Measurements from ENCODE around the gene SHROOM2.

The SHROOM2 gene

GRCh38 chrX:9980401-9980800 is 194.2 kb downstream of the SHROOM2 start:
- Histone ChIP-seq H3K4me3 (no peak overlapping the region), H3K27ac (peak overlapping the region in 2 of 21 experiments; percentile 55 to 61)

- H3K4me3 ChIP-seq = no peak overlapping the region
- peak overlapping the region in 7 of 21 experiments; percentile 1 to 62 (median 34) for H3K27ac ChIP-seq
Observed at GRCh38 chrX:9980927-9981326, 194.7 kb downstream of the SHROOM2 start.

GRCh38 chrX:9983441-9983840 is 197.2 kb downstream of the SHROOM2 start:
- Histone ChIP-seq H3K4me3 (no peak overlapping the region), H3K27ac (peak overlapping the region in 1 of 21 experiments; percentile 50)

- no peak overlapping the region for H3K4me3 ChIP-seq
- no peak overlapping the region for H3K27ac ChIP-seq
Observed at GRCh38 chrX:9983846-9984245, 197.6 kb downstream of the SHROOM2 start.

- H3K27ac ChIP-seq = no peak overlapping the region
- no peak overlapping the region for H3K4me3 ChIP-seq
Observed at GRCh38 chrX:9988762-9989161, 202.5 kb downstream of the SHROOM2 start.

- Histone ChIP-seq H3K4me3 (no peak overlapping the region), H3K27ac (no peak overlapping the region)
Observed at GRCh38 chrX:9992061-9992460, 205.8 kb downstream of the SHROOM2 start.

GRCh38 chrX:9992724-9993123 is 206.5 kb downstream of the SHROOM2 start:
- Histone ChIP-seq H3K4me3 (no peak overlapping the region), H3K27ac (no peak overlapping the region)

DNA sequence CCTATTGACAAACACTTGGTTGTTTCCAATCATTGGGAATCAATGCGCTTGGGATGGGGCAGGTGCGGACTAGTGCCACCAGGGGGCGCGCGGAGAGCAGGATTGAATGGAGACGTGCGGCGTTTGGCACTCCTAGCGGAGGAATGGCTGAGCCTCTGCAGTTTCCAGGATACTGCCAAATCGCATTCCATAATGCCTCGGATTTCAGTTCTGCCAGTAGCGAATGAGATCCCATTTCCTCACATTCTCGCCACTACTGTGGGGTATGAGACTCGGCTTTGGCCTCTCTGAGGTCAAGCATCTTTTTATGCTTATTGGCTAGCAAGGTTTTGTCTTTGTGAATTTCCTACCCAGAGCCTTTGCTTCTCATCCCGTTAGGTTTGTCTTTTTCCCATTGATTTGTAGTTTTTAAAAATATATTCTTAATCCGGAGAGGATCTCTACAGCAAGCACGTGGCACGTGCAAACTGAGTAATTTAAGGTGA is 209.7 kb downstream of the SHROOM2 start:
- no peak overlapping the region for H3K4me3 ChIP-seq
- H3K27ac ChIP-seq = no peak overlapping the region

- no peak overlapping the region for H3K4me3 ChIP-seq
- H3K27ac ChIP-seq = no peak overlapping the region
Observed at GRCh38 chrX:9997041-9997440, 210.8 kb downstream of the SHROOM2 start.

GRCh38 chrX:9997524-9997923 is 211.3 kb downstream of the SHROOM2 start:
- no peak overlapping the region for H3K27ac ChIP-seq
- H3K4me3 ChIP-seq = no peak overlapping the region

All from skin epidermis (tissue), 12 donors.